GM12875 (cell line): ENCODE measurements around the gene RNF212.
"Not testable (repeated sequence)": the region's sequence is repeated elsewhere in the genome, so short reads cannot be mapped to it uniquely, and the experiment has no call there.

Experiments used
- H3K4me3 ChIP-seq: one replicate; pipeline ENCODE4 v1.5.1; 2011; ENCODE audit warnings: low read depth, low read length, control low read depth
- CTCF ChIP-seq: IDR thresholded peaks from 2 replicates; pipeline ENCODE4 v1.5.1; 2011; ENCODE audit warnings: low read depth, mild to moderate bottlenecking, control low read depth, inconsistent platforms, low read length, moderate library complexity, borderline replicate concordance; ENCODE audit not compliant: insufficient read depth

The RNF212 gene

GRCh38 chr4:1133033-1133432 lies 19.7 kb upstream of the RNF212 start:
- H3K4me3 ChIP-seq: no peak overlapping the region
- no peak for TF ChIP-seq CTCF

- peak; percentile 98 for TF ChIP-seq CTCF
- no peak overlapping the region for H3K4me3 ChIP-seq
These were observed 17.2 kb upstream of the RNF212 start for GRCh38 chr4:1130316-1131186.

GRCh38 chr4:1126506-1126905 lies 13.1 kb upstream of the RNF212 start:
- H3K4me3 ChIP-seq: no peak overlapping the region
- no peak for TF ChIP-seq CTCF

- H3K4me3 ChIP-seq: not testable (repeated sequence)
These were observed 12.1 kb upstream of the RNF212 start for GRCh38 chr4:1125466-1125865.

GRCh38 chr4:1124818-1125217 lies 11.5 kb upstream of the RNF212 start:
- TF ChIP-seq CTCF: no peak
- no peak overlapping the region for H3K4me3 ChIP-seq

- no peak overlapping the region for H3K4me3 ChIP-seq
- TF ChIP-seq CTCF: no peak
These were observed 9.1 kb upstream of the RNF212 start for GRCh38 chr4:1122505-1122904.

GRCh38 chr4:1116838-1117237 lies 3.5 kb upstream of the RNF212 start:
- H3K4me3 ChIP-seq: no peak overlapping the region
- TF ChIP-seq CTCF: no peak
